Activated CD4-positive, alpha-beta memory T cell treated with anti-CD3 and anti-CD28 coated beads for 36 hours (primary cell): ENCODE results near the gene SEC22B. TPM values are rescaled to one million over a fixed set of nuclear protein-coding genes. Genes with fewer than 3 reads are reported as not detected.
"Not testable (repeated sequence)": the region's sequence is repeated elsewhere in the genome, so short reads cannot be mapped to it uniquely, and the experiment has no call there.

ENCODE experiments used
- CTCF ChIA-PET: fragments of 350-600 bp; sonication (Branson Sonifier 250); formaldehyde crosslinking; loops from one replicate; lab custom pipeline; 2021; ENCODE audit warnings: antibody characterized with exemption, inconsistent platforms; lab: Charles Lee
- POLR2A ChIA-PET: fragments of 350-600 bp; sonication (Branson Sonifier 250); formaldehyde crosslinking; loops from one replicate; lab custom pipeline; 2021; ENCODE audit warnings: antibody characterized with exemption; lab: Charles Lee
- DNase-seq: peaks from one replicate; pipeline ENCODE4 v3.0.0-alpha.2; 2020
- H3K27ac Mint-ChIP-seq: one replicate; pipeline ENCODE4 v1.8.0; 2021; ENCODE audit warnings: mixed read lengths
- H3K27me3 Mint-ChIP-seq: one replicate; pipeline ENCODE4 v1.8.0; 2021; ENCODE audit warnings: mixed read lengths
- H3K36me3 Mint-ChIP-seq: one replicate; pipeline ENCODE4 v1.8.0; 2021; ENCODE audit warnings: mixed read lengths
- H3K4me1 Mint-ChIP-seq: one replicate; pipeline ENCODE4 v1.8.0; 2021; ENCODE audit warnings: low read depth, mixed read lengths
- H3K4me3 Mint-ChIP-seq: one replicate; pipeline ENCODE4 v1.8.0; 2021; ENCODE audit warnings: mild to moderate bottlenecking, mixed read lengths
- H3K9me3 Mint-ChIP-seq: one replicate; pipeline ENCODE4 v1.8.0; 2021; ENCODE audit warnings: mixed read lengths
- intact Hi-C: fragments of 100-400 bp; cut with micrococcal nuclease; formaldehyde crosslinking; loops from one replicate; pipeline ENCODE4 v1.15.1; 2023
- total RNA-seq, 2 experiments: library from RNA; stranded (reverse); gene quantifications; one replicate each; pipeline ENCODE4 v1.2.3, GENCODE V29; 2021

SEC22B gene
- total RNA-seq, 2 experiments from 2014 or later, result 19.7 to 20.8 TPM

DNA sequence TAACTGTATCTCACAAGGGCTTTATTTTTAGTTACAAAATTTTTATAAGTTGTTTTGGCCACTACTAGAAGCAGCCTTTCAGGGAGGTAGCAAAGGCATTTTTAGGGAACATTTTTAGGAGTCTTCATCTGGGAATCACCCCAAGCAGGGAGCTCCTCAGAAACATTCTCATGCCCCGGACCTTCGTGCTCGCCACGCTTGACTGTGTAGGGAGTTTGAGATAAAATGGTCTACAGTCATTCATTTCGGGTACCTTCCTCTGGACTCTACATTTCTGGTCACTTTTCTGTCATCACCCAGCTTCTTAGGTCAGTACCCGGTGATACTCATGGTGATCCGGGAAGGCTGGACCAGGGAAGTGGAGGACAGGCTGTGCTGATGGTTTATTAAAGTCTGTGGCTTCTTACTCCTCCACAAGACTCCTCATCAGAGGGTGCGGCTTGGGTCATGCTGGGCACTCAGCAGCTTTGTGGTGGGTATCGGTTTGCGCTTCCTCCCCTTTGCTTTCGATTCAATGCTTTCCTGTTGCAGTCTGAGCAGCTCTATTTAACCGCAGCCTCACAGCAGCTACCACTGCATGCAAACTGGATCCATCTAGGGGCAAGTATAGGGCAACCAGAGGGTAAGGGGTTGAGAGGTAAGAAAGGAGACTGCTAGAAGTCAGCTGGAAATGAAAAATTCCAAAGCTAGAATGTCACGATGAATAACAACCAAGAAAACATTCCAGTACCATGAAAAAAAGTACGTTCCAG lies 33.6 kb downstream of the SEC22B start:
- H3K9me3 Mint-ChIP-seq, H3K27me3 Mint-ChIP-seq, CTCF ChIA-PET, H3K27ac Mint-ChIP-seq, POLR2A ChIA-PET, H3K36me3 Mint-ChIP-seq: not testable (repeated sequence)
- Mint-ChIP-seq H3K4me3 (peak overlapping the region; percentile 28), H3K4me1 (peaks cover 18% of the 10 kb centered on the region)
- peak; percentile 86 for DNase-seq
- intact Hi-C loops, result loop anchor here (5.0 kb wide), 2 partner anchors 195 to 270 kb away; no protein-coding TSS in a partner anchor

DNA sequence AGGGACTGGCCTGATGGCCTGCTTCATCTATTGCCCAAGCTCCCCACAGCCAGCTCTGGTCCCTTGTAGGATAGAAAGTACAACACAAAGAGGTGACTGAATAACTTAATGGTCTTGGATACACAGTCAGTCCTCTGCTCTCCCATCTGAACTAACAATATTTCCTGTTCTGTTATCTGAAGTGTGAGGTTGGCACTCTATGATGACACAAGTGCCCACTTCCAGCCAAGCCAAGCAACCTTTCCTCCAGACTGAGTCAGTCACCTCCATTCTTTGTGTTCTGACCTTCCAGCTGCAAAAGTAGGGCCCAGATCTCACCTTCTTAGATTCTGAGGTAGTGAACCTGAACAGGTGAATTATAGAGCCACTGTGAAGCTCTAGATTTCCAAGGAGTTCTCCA lies 34.5 kb downstream of the SEC22B start:
- H3K4me3 Mint-ChIP-seq, DNase-seq, POLR2A ChIA-PET, CTCF ChIA-PET, H3K9me3 Mint-ChIP-seq, H3K27ac Mint-ChIP-seq, H3K36me3 Mint-ChIP-seq, H3K27me3 Mint-ChIP-seq: not testable (repeated sequence)
- intact Hi-C loops, result loop anchor here (5.0 kb wide), 2 partner anchors 195 to 270 kb away; no protein-coding TSS in a partner anchor
- H3K4me1 Mint-ChIP-seq, result peaks cover 18% of the 10 kb centered on the region

DNA sequence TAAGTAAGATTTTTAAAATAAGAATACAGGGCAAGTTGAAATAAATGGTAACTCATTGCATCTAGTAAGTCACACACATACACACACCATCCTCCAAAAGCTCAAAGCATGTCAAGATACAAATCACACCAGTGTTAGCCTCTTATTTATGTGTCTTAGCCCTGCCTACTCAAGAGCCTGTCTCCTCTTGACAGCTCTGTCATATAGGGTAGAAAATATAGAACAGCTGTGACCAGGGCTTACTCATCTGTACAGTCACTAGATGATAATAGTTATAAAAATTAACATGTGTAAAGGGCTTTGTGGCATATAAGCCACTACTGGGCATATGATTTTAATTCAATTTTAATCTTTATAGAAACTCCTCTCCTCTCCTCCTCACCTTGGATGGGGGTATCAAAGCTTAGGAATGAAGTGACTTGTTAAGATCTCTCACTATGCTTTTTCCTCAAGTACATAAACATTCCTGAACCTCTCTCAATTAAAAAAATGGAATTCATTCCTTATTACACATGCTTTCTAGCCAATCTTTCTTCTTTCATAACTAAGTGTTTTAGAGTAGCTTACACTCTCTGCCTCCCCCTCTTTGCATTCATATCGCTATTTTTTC lies 35.6 kb downstream of the SEC22B start:
- DNase-seq, H3K27ac Mint-ChIP-seq, POLR2A ChIA-PET, H3K9me3 Mint-ChIP-seq, H3K27me3 Mint-ChIP-seq, H3K4me3 Mint-ChIP-seq, CTCF ChIA-PET, H3K36me3 Mint-ChIP-seq: not testable (repeated sequence)
- intact Hi-C loops, result loop anchor here (5.0 kb wide), 2 partner anchors 193 to 268 kb away; no protein-coding TSS in a partner anchor
- H3K4me1 Mint-ChIP-seq, result peaks cover 18% of the 10 kb centered on the region

DNA sequence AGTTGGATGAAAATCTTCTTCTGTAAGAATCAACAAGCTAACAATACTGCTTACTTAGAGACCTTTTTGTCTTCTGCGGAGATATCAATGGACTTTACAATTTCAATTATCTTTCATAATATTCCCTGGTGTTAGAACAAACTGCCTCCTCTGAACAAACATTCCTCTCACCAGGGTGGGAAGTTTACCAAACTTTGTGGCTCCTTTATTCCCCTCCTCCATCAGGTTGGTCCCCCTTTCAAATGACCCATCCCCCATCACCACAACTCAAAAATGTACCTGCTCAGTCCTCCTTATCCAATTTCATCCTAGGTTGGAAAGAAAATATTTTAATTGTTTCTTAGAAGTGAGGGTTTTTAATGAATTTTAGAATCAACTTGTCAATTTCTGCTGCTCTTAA lies 40.2 kb downstream of the SEC22B start:
- CTCF ChIA-PET, DNase-seq, H3K27me3 Mint-ChIP-seq, H3K4me1 Mint-ChIP-seq, H3K36me3 Mint-ChIP-seq, POLR2A ChIA-PET, intact Hi-C loops, H3K27ac Mint-ChIP-seq, H3K4me3 Mint-ChIP-seq, H3K9me3 Mint-ChIP-seq: not testable (repeated sequence)

DNA sequence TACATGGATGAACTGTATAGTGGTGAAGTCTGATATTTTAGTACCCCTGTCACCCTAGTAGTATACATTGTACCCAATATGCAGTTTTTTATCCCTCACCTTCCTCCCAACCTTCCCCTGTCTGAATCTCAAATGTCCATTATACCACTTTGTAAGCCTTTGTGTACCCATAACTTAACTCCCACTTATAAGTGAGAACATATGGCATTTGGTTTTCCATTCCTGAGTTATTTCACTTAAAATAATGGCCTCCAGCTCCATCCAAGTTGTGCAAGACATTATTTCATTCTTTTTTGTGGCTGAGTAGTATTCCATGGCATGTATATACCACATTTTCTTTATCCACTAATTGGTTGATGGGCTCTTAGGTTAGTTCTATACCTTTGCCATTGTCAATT lies 42.4 kb downstream of the SEC22B start:
- not testable (repeated sequence) for H3K27ac Mint-ChIP-seq

DNA sequence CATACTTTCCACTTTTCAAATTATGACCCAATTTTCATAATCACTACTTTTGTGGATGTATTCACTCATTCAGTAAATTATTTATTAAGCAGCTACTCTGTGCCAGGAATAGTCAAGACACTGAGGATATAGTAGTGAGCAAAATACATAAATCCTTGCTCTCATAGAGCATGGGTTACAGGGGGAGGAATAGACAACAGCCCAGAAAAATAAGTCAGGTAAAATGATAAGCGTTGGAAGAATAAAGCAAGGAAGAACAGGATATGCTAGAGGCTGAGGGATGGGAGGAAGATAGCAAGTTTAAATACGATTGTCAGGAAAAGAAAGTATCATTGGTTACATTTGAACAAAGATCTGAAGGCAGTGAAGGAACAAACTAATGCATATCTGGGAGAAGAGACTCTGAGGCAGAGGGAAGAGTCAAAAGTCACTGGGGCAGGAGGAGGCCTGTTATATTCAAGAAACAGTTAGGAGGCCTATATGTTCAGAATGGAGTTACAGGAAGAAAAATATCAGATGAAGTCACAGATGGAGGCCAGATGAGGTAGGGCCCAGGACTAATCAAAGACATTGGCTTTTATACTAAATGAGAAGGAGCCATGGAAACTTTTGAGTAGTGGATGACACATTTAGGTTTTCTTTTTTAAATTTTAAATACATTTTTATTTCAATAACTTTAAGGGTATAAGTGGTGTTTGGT lies 42.9 kb downstream of the SEC22B start:
- H3K27ac Mint-ChIP-seq, result no peak overlapping the region
- no peaks in the 10 kb centered on the region for H3K36me3 Mint-ChIP-seq
- ChIA-PET CTCF (no interaction called here), POLR2A (no interaction called here)
- H3K4me3 Mint-ChIP-seq, result no peak overlapping the region
- H3K4me1 Mint-ChIP-seq, result peaks cover 2% of the 10 kb centered on the region
- no peaks in the 10 kb centered on the region for H3K27me3 Mint-ChIP-seq
- intact Hi-C loops, result no loop called here
- DNase-seq, result no peak
- no peaks in the 10 kb centered on the region for H3K9me3 Mint-ChIP-seq

More for the DNA sequence above, 42.4 kb downstream of the SEC22B start:
- intact Hi-C loops, POLR2A ChIA-PET, H3K27me3 Mint-ChIP-seq, CTCF ChIA-PET, H3K4me3 Mint-ChIP-seq, DNase-seq, H3K36me3 Mint-ChIP-seq, H3K9me3 Mint-ChIP-seq, H3K4me1 Mint-ChIP-seq: not testable (repeated sequence)

DNA sequence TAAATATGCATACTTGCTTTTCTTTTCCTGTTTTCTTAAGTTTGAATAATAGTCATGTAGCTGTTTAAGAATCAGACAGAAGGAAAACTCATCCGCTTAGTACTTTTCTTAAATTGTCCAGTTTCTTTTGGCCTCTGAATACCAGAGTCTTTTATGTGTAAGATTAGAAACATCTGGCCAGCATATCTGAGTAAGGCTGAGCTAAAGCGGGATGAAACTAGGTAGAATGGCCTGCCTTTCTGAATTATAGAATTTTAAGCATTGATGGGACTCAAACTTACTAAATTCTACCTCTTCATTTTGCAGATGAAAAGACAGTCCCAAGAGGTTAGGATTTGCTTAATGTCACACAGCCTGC lies 43.9 kb downstream of the SEC22B start:
- DNase-seq, intact Hi-C loops, CTCF ChIA-PET, H3K4me1 Mint-ChIP-seq, H3K36me3 Mint-ChIP-seq, H3K9me3 Mint-ChIP-seq, POLR2A ChIA-PET, H3K27ac Mint-ChIP-seq, H3K4me3 Mint-ChIP-seq, H3K27me3 Mint-ChIP-seq: not testable (repeated sequence)

DNA sequence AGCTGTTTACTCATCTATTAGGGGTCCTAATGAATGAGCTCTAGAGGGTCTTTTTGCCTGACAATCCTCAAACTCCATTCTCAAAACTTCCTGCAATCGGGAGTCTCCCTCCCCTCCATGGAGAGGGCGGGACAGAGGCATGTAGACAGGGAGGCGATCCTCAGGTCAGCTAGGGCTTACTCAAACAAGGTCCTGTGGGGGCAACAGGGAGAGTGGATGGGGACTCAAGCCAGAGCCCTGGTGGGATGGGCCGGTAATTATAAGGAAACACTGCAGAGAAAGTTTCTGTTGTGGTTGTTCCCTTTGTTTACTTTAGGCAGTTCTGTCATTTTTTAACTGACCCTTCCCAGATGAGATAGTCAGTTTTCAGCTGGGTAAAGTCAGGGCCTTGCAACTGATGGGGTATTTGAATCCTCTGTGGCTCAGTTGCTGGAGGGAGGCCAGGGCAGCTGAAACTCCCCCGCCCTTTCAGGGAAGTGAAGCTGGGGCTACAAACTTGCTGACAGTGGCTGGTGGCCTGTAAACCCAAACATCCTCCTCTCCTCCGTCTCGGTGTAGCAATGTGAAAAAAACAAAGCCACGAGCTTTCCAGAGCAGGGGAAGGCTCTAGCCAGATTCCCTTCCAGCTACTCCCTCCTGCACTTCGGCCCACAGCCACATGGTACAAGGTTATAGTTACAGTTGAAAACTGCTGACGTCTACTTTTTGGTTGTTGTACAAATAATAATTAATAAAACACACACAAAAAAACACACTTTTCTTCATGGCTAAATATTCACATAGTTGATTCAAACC lies 44.5 kb downstream of the SEC22B start:
- H3K4me1 Mint-ChIP-seq, H3K27ac Mint-ChIP-seq, POLR2A ChIA-PET, H3K4me3 Mint-ChIP-seq, CTCF ChIA-PET, H3K9me3 Mint-ChIP-seq, H3K27me3 Mint-ChIP-seq, H3K36me3 Mint-ChIP-seq, intact Hi-C loops, DNase-seq: not testable (repeated sequence)

DNA sequence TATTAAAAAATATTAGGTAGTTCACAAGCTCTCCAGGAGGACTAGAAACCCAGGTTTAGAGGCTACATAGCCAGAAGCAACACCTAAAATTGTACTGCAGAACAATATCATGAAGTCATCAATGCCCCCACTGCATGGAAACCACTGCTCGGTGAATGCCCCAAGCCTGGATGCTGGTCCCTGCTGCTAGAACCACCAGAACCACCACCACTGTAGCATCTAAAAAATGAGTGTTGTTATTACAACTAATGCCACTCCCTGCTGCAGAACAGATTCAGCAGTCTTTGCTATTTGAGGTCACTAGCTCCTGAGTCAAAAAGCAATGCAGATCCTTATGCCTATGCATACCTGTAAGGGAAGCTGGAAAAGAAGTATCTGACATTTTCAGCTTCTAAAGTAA lies 48.4 kb downstream of the SEC22B start:
- H3K4me3 Mint-ChIP-seq, H3K27ac Mint-ChIP-seq, H3K36me3 Mint-ChIP-seq, POLR2A ChIA-PET, H3K27me3 Mint-ChIP-seq, H3K9me3 Mint-ChIP-seq, DNase-seq, CTCF ChIA-PET, intact Hi-C loops: not testable (repeated sequence)
- H3K4me1 Mint-ChIP-seq, result peaks cover 14% of the 10 kb centered on the region

DNA sequence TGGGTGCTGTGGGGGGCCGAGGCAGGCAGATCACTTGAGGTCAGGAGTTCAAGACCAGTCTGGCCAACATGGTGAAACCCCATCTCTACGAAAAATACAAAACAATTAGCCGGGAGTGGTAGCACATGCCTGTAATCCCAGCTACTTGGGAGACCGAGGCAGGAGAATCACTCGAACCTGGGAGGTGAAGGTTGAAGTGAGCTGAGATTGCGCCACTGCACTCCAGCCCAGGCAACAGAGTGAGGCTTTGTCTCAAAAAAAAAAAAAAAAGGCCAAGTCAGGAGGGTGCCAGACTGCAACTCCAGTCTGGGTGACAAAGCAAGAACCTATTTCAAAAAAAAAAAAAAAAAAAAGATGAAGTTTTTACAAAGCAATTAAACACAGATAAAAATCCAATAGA lies 50.1 kb downstream of the SEC22B start:
- H3K27me3 Mint-ChIP-seq, H3K27ac Mint-ChIP-seq, POLR2A ChIA-PET, H3K4me3 Mint-ChIP-seq, H3K36me3 Mint-ChIP-seq, intact Hi-C loops, DNase-seq, H3K9me3 Mint-ChIP-seq, CTCF ChIA-PET: not testable (repeated sequence)
- H3K4me1 Mint-ChIP-seq, result peaks cover 16% of the 10 kb centered on the region

DNA sequence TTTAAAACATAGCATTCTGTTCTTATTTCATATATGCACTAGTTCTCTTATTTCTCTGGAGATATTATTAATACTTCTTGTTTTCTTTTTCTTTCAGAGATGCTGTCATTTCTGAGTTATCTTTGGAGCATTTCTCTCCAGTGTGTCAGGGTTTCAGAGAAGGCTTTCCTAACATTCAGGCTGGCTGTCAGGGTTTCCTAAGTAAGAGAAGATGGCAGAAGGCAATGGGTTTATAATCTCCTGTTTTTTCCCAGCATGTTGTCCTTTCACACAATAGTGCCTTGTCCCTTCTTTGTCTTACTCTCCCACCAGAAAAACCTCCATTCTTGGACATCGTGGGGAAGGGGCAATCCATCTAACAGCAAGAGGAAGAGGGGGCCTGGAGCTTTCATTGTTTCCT lies 51.7 kb downstream of the SEC22B start:
- CTCF ChIA-PET, H3K27me3 Mint-ChIP-seq, H3K9me3 Mint-ChIP-seq, H3K4me3 Mint-ChIP-seq, DNase-seq, H3K36me3 Mint-ChIP-seq, POLR2A ChIA-PET, intact Hi-C loops, H3K27ac Mint-ChIP-seq: not testable (repeated sequence)
- H3K4me1 Mint-ChIP-seq, result peaks cover 16% of the 10 kb centered on the region
